PC-3 (cell line): Measurements from ENCODE around the gene SGPL1. TPM values are rescaled to one million over a fixed set of nuclear protein-coding genes. Genes with fewer than 3 reads are reported as not detected.
"Not testable (repeated sequence)": the region's sequence is repeated elsewhere in the genome, so short reads cannot be mapped to it uniquely, and the experiment has no call there.

Experiments
- ATAC-seq: fragments of 200-7000 bp; cut with Tn5 transposase; 2 replicates; pipeline ENCODE4 v1.9.1; 2020; ENCODE audit warnings: mild to moderate bottlenecking, moderate library complexity
- Bru-seq: library from RNA; stranded (reverse); fragments of 400-500 nt; gene quantifications from one replicate; lab custom pipeline; 2021; lab: Mats Ljungman, UMichigan
- BruChase-seq, 2 experiments: library from RNA; stranded (reverse); fragments of 400-500 nt; gene quantifications; one replicate each; lab custom pipeline; 2021; lab: Mats Ljungman, UMichigan
- BruUV-seq: library from RNA; stranded (reverse); fragments of 400-500 nt; replicated peaks from 2 replicates; lab custom pipeline; 2021; lab: Mats Ljungman, UMichigan
- CTCF ChIA-PET: fragments of 300-600 bp; sonication (Branson Sonifier 250); formaldehyde crosslinking; loops from one replicate; lab custom pipeline; 2022; ENCODE audit warnings: antibody characterized with exemption; lab: Charles Lee
- POLR2A ChIA-PET: fragments of 300-600 bp; sonication (Branson Sonifier 250); formaldehyde crosslinking; loops from one replicate; lab custom pipeline; 2022; ENCODE audit warnings: antibody characterized with exemption; ENCODE audit not compliant: unreplicated experiment; lab: Charles Lee
- DNase-seq: peaks from one replicate; pipeline ENCODE4 v3.0.0-alpha.2; 2015
- H2AFZ ChIP-seq: fragments of 300-600 bp; sonication (generic); 2 replicates; pipeline ENCODE4 v1.6.0; 2016; ENCODE audit warnings: antibody characterized with exemption, low read length
- H3F3A ChIP-seq: fragments of 300-600 bp; sonication (generic); one replicate; pipeline ENCODE4 v1.6.0; 2017; ENCODE audit warnings: antibody characterized with exemption, low read length, control low read depth, mild to moderate bottlenecking; ENCODE audit not compliant: unreplicated experiment
- H3K27ac ChIP-seq: fragments of 300-600 bp; sonication (generic); 2 replicates; pipeline ENCODE4 v1.5.1; 2016; ENCODE audit warnings: mild to moderate bottlenecking, low read length
- H3K27me3 ChIP-seq: fragments of 300-600 bp; sonication (generic); 2 replicates; pipeline ENCODE4 v1.6.1; 2016; ENCODE audit warnings: low read length, mixed read lengths
- H3K36me3 ChIP-seq: fragments of 300-600 bp; sonication (generic); 2 replicates; pipeline ENCODE4 v1.6.1; 2016; ENCODE audit warnings: low read depth, mixed run types, low read length, mixed read lengths
- H3K4me1 ChIP-seq: fragments of 300-600 bp; sonication (generic); 2 replicates; pipeline ENCODE4 v1.5.1; 2016; ENCODE audit warnings: low read length; ENCODE audit not compliant: insufficient read depth
- H3K4me2 ChIP-seq: fragments of 300-600 bp; sonication (generic); 2 replicates; pipeline ENCODE4 v1.6.0; 2016; ENCODE audit warnings: low read length
- H3K4me3 ChIP-seq: fragments of 300-600 bp; sonication (generic); 2 replicates; pipeline ENCODE4 v1.5.1; 2016; ENCODE audit warnings: mild to moderate bottlenecking, low read length, mixed read lengths
- H3K79me2 ChIP-seq: fragments of 300-600 bp; sonication (generic); 2 replicates; pipeline ENCODE4 v1.6.1; 2017; ENCODE audit warnings: low read length, mixed read lengths
- H3K9ac ChIP-seq: fragments of 300-600 bp; sonication (generic); 2 replicates; pipeline ENCODE4 v1.6.0; 2016; ENCODE audit warnings: mild to moderate bottlenecking, low read length
- H3K9me2 ChIP-seq: fragments of 300-600 bp; sonication (generic); replicated peaks from 2 replicates; pipeline ENCODE4 v1.6.1; 2016; ENCODE audit warnings: mixed run types, low read length, mixed read lengths
- H3K9me3 ChIP-seq: fragments of 300-600 bp; sonication (generic); 2 replicates; pipeline ENCODE4 v1.6.1; 2016; ENCODE audit warnings: low read length, mixed read lengths
- H4K20me1 ChIP-seq: fragments of 300-600 bp; sonication (generic); 2 replicates; pipeline ENCODE4 v1.6.1; 2016; ENCODE audit warnings: low read length, mixed read lengths
- CTCF ChIP-seq: fragments of 300-600 bp; sonication (generic); conservative IDR thresholded peaks from 2 replicates; pipeline ENCODE4 v1.5.1; 2017; ENCODE audit warnings: antibody characterized with exemption, low read depth, mild to moderate bottlenecking, low read length
- EZH2 ChIP-seq: fragments of 300-600 bp; sonication (generic); IDR thresholded peaks from one replicate; pipeline ENCODE4 v1.6.1; 2017; ENCODE audit warnings: antibody characterized with exemption, mild to moderate bottlenecking, low read length; ENCODE audit not compliant: unreplicated experiment
- EZH2phosphoT487 ChIP-seq: fragments of 300-600 bp; sonication (generic); IDR thresholded peaks from 2 replicates; pipeline ENCODE4 v1.6.1; 2018; ENCODE audit warnings: mild to moderate bottlenecking, antibody characterized with exemption, low read length, borderline replicate concordance
- intact Hi-C: fragments of 100-400 bp; cut with micrococcal nuclease; formaldehyde crosslinking; loops from 2 replicates; pipeline ENCODE4 v1.9.0; 2023
- long read RNA-seq: library from polyadenylated mRNA; unstranded; transcript quantifications from one replicate; pipeline ENCODE4 v2.0.0, GENCODE V29; 2021; ENCODE audit not compliant: unreplicated experiment
- total RNA-seq: library from RNA; depleted of rRNA; stranded (reverse); fragments of >200 nt; gene quantifications from 2 replicates; pipeline ENCODE4 v1.2.3, GENCODE V29; 2014; rRNA removed

SGPL1 gene, protein sequence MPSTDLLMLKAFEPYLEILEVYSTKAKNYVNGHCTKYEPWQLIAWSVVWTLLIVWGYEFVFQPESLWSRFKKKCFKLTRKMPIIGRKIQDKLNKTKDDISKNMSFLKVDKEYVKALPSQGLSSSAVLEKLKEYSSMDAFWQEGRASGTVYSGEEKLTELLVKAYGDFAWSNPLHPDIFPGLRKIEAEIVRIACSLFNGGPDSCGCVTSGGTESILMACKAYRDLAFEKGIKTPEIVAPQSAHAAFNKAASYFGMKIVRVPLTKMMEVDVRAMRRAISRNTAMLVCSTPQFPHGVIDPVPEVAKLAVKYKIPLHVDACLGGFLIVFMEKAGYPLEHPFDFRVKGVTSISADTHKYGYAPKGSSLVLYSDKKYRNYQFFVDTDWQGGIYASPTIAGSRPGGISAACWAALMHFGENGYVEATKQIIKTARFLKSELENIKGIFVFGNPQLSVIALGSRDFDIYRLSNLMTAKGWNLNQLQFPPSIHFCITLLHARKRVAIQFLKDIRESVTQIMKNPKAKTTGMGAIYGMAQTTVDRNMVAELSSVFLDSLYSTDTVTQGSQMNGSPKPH
- total RNA-seq (77.6 and 101 TPM in 2 replicates), Bru-seq, nascent RNA (percentile 93 among the genes with signal in this experiment), BruChase-seq, experiment 1, labeled RNA remaining after a 6-hour chase (percentile 89 among the genes with signal in this experiment), BruChase-seq, experiment 2, labeled RNA remaining after a 2-hour chase (percentile 91 among the genes with signal in this experiment)
- long read RNA-seq, full-length matches to known transcripts = 8 of 140 reads
- long read RNA-seq, partial matches to known transcripts = 117 of 140 reads
- long read RNA-seq, other reads (novel, unspliced or antisense) = 15 of 140 reads

DNA sequence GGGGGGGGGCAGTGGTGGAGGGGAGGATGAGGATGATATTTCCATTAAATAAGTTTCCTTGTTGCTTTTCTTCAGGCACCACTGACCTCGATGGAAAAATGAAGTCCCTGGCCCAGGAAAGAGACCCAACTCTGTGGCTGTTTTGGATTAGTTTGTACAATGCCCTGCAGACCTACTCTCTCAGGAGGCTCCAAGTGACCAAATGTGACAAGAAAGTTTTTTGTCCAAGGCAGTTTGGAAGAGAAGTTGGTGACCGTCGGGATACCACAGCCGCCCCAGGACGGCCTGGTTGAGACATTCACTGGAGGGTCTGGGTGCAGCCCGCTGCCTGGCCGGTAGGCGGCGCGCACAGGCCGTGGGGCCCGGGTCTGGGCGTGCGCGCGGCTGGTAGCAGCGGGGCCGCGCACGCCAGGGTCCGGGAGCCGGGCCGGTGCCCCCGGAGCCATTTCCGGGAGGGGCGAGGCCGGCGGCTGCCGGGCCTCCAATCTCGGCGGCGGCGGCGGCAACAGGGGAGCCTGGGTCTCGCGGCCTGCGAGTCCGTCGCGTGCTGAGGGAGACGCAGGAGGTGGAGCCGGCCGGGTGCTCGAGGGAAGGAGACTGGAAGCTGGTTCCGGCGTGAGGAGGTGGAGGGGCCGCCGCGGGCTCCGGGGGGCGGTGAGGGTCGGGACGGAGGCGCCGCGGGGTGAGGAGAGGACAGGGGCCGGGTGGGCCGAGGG lies at the start of gene SGPL1:
SGPL1 (plus strand) TSS at position 445 of the 716 bp plus-strand sequence. CDS start 906 bp downstream, outside the sequence.
- H3K9me3 ChIP-seq = no peaks in the 10 kb centered on the region
- no peaks in the 10 kb centered on the region for H3K9me2 ChIP-seq
- peak within 1 kb of the TSS; percentile 89 for H2AFZ ChIP-seq
- H3K36me3 ChIP-seq = peaks cover 23% of the 10 kb centered on the region
- ChIA-PET POLR2A (no interaction called here), CTCF (interaction anchor here (0.6 to 1.4 kb wide), 5 partner anchors 11 to 257 kb away, joined by 3 to 6 read pairs (median 4); no protein-coding TSS in a partner anchor)
- no peaks in the 10 kb centered on the region for H3K27me3 ChIP-seq
- intact Hi-C loops = loop anchor here (1.0 to 2.0 kb wide), 7 partner anchors 12 to 265 kb away; no protein-coding TSS in a partner anchor
- H3K27ac ChIP-seq = peak within 1 kb of the TSS; percentile 82
- H3K9ac ChIP-seq = peak within 1 kb of the TSS; percentile 87
- H4K20me1 ChIP-seq = no peaks in the 10 kb centered on the region
- H3K4me3 ChIP-seq = peak within 1 kb of the TSS; percentile 89
- H3K79me2 ChIP-seq = peaks cover 38% of the 10 kb centered on the region
- TF ChIP-seq EZH2 = no peak
- peak; percentile 98 for TF ChIP-seq CTCF
- TF ChIP-seq EZH2phosphoT487 = no peak
- peaks cover 21% of the 10 kb centered on the region for H3K4me1 ChIP-seq
- BruUV-seq = no TSS peak
- peak; percentile 63 for ATAC-seq
- H3F3A ChIP-seq = no peaks in the 10 kb centered on the region
- peak within 1 kb of the TSS; percentile 91 for H3K4me2 ChIP-seq
- DNase-seq = peak; percentile 98

DNA sequence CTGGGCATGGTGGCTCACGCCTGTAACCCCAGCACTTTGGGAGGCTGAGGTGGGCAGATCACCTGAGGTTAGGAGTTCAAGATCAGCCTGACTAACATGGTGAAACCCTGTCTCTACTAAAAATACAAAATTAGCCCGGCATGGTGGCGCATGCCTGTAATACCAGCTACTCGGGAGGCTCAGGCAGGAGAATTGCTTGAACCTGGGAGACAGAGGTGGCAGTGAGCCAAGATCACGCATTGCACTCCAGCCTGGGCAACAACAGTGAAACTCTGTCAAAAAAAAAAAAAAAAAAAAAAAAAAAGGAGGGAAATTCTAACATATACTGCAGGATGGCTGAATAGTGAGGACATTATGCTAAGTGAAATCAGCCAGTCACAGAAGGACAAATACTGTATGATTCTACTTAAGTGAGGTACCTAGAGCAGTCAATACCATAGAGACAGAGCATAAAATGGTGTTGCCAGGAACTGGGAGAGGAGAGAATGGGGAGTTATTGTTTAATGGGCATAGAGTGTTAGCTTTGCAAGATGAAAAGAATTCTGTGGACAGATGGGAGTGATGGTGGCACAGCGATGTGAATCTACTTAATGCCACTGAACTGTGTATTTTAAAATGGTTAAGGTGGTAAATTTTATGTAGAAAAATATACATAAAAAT lies 47.6 kb upstream of the SGPL1 start:
- H4K20me1 ChIP-seq, H3K79me2 ChIP-seq, H3K9me3 ChIP-seq, H3K27ac ChIP-seq, DNase-seq, H3K9me2 ChIP-seq, H3K4me2 ChIP-seq, H3K4me1 ChIP-seq, H2AFZ ChIP-seq, POLR2A ChIA-PET, H3F3A ChIP-seq, ATAC-seq, H3K9ac ChIP-seq, intact Hi-C loops, H3K4me3 ChIP-seq, H3K27me3 ChIP-seq, BruUV-seq, H3K36me3 ChIP-seq, CTCF ChIA-PET: not testable (repeated sequence)
